Activated B cell treated with CpG ODN at 0.5 μM for 24 hours (primary cell): ENCODE results near the gene CEMIP. TPM values are rescaled to one million over a fixed set of nuclear protein-coding genes. Genes with fewer than 3 reads are reported as not detected.

ENCODE experiments used
- ATAC-seq: fragments of 200-7000 bp; cut with Tn5 transposase; one replicate; pipeline ENCODE4 v1.10.0; 2021; ENCODE audit warnings: low read depth, mild to moderate bottlenecking, moderate library complexity
- CTCF ChIA-PET: fragments of 350-600 bp; sonication (Branson Sonifier 250); formaldehyde crosslinking; loops from one replicate; lab custom pipeline; 2021; ENCODE audit warnings: antibody characterized with exemption; lab: Charles Lee
- POLR2A ChIA-PET: fragments of 350-600 bp; sonication (Branson Sonifier 250); formaldehyde crosslinking; loops from one replicate; lab custom pipeline; 2021; ENCODE audit warnings: antibody characterized with exemption; lab: Charles Lee
- DNase-seq: peaks from one replicate; pipeline ENCODE4 v3.0.0; 2022
- H3K27ac Mint-ChIP-seq: one replicate; pipeline ENCODE4 v1.8.0; 2020; ENCODE audit warnings: mixed read lengths
- H3K27me3 Mint-ChIP-seq: one replicate; pipeline ENCODE4 v1.8.0; 2021; ENCODE audit warnings: mixed read lengths
- H3K36me3 Mint-ChIP-seq: one replicate; pipeline ENCODE4 v1.8.0; 2021; ENCODE audit warnings: low read depth, mixed read lengths
- H3K4me1 Mint-ChIP-seq: one replicate; pipeline ENCODE4 v1.8.0; 2021; ENCODE audit warnings: mixed read lengths
- H3K4me3 Mint-ChIP-seq: one replicate; pipeline ENCODE4 v1.8.0; 2020; ENCODE audit warnings: mild to moderate bottlenecking, mixed read lengths
- H3K9me3 Mint-ChIP-seq: one replicate; pipeline ENCODE4 v1.8.0; 2020; ENCODE audit warnings: mixed read lengths
- intact Hi-C: fragments of 100-400 bp; cut with micrococcal nuclease; formaldehyde crosslinking; loops from one replicate; pipeline ENCODE4 v1.15.1; 2024
- total RNA-seq: library from RNA; stranded (reverse); gene quantifications from 2 replicates; pipeline ENCODE4 v1.2.3, GENCODE V29; 2022
- TF ChIP-seq, protein P1 (sequence below): fragments of 200-600 bp; IDR thresholded peaks from one replicate; pipeline ENCODE4 v1.8.0; 2022; ENCODE audit warnings: antibody characterized with exemption, mild to moderate bottlenecking

CEMIP gene
- total RNA-seq, 1 donor from 2014 or later: not detected

DNA sequence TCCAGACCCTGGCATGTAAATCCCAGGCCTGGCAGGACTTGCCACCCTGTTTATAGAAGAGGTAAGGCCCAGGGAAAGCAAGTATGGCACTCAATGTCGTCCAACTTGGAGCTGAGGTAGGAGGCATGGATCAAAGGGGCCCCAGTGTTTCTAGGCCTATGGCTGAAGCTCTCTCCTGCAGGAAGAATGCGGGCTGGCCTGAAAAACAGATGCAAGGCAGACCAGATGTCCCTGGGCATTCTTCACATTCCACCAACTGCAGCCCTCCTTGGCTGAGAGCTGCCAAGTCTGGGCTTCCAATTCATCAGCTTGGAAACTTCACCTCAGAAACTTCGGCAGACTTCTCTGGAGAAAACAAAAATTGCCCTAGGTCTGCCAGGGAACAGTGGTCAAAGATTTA, 188.3 kb downstream of the CEMIP start:
- no peaks in the 10 kb centered on the region for H3K27me3 Mint-ChIP-seq
- peaks cover 64% of the 10 kb centered on the region for H3K36me3 Mint-ChIP-seq
- H3K4me1 Mint-ChIP-seq: peaks cover 9% of the 10 kb centered on the region
- ChIA-PET POLR2A (no interaction called here), CTCF (interaction anchor here (0.6 to 3.7 kb wide), 4 partner anchors 9 to 299 kb away, joined by 3 to 13 read pairs (median 4); no protein-coding TSS in a partner anchor)
- DNase-seq (no peak), ATAC-seq (no peak)
- intact Hi-C loops: no loop called here
- TF ChIP-seq, protein P1, sequence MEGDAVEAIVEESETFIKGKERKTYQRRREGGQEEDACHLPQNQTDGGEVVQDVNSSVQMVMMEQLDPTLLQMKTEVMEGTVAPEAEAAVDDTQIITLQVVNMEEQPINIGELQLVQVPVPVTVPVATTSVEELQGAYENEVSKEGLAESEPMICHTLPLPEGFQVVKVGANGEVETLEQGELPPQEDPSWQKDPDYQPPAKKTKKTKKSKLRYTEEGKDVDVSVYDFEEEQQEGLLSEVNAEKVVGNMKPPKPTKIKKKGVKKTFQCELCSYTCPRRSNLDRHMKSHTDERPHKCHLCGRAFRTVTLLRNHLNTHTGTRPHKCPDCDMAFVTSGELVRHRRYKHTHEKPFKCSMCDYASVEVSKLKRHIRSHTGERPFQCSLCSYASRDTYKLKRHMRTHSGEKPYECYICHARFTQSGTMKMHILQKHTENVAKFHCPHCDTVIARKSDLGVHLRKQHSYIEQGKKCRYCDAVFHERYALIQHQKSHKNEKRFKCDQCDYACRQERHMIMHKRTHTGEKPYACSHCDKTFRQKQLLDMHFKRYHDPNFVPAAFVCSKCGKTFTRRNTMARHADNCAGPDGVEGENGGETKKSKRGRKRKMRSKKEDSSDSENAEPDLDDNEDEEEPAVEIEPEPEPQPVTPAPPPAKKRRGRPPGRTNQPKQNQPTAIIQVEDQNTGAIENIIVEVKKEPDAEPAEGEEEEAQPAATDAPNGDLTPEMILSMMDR: no peak
- no peak overlapping the region for H3K4me3 Mint-ChIP-seq
- no peaks in the 10 kb centered on the region for H3K9me3 Mint-ChIP-seq
- no peak overlapping the region for H3K27ac Mint-ChIP-seq

DNA sequence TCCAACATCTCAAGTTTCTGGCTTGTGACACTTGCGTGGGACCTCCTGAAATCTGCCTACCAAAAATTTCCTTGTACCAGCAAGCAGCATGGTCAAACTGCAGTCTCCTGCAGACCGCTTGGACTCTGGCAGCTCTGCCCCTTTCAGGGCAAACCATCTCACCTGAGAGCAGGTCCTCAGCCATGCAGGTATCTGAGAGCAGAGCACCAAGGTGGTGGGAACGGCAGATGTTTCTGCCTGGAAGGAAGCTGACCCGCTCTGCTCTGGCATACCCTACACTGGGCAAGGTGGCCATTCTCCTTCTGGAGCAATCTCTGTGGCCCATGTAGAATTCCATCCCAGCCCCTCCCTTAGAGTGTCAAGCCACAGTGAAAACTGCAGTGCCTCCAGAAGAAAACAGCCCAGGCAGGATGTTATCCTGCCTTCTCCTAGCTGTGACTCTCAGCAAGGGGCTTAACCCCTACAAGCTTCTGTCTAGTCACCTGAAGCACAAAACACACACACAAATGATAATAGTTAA, 188.9 kb downstream of the CEMIP start:
- H3K27me3 Mint-ChIP-seq: no peaks in the 10 kb centered on the region

DNA sequence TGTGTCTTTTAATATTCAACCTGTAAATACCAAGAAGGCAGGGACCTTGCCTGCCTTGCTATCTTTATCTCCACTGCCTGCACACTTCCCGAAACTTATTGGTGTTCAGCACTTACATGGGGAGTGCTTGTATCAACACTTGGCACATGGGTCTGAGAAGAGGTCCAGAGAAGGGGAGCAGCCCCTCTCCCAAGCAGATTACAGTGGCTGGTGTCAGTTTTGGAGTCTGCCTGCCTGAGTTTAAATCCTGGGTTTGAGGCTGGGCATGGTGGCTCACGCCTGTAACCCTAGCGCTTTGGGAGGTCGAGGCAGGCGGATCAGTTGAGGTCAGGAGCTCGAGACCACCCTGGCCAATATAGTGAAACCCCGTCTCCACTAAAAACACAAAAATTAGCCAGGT, 190.1 kb downstream of the CEMIP start:
- Mint-ChIP-seq H3K27me3 (no peaks in the 10 kb centered on the region), H3K36me3 (peaks cover 54% of the 10 kb centered on the region), H3K4me1 (peaks cover 9% of the 10 kb centered on the region), H3K4me3 (no peak overlapping the region), H3K9me3 (no peaks in the 10 kb centered on the region), H3K27ac (no peak overlapping the region)
- intact Hi-C loops: no loop called here
- DNase-seq: no peak
- ATAC-seq: no peak
- ChIA-PET POLR2A (no interaction called here), CTCF (interaction anchor here (0.8 to 3.7 kb wide), 15 partner anchors 10 to 520 kb away, joined by 3 to 54 read pairs (median 4); no protein-coding TSS in a partner anchor)
- TF ChIP-seq, protein P1: no peak

More for the DNA sequence above, 188.9 kb downstream of the CEMIP start:
- Mint-ChIP-seq H3K4me1 (peaks cover 9% of the 10 kb centered on the region), H3K4me3 (no peak overlapping the region), H3K36me3 (peaks cover 60% of the 10 kb centered on the region), H3K9me3 (no peaks in the 10 kb centered on the region), H3K27ac (no peak overlapping the region)
- intact Hi-C loops: no loop called here
- no peak for DNase-seq
- POLR2A ChIA-PET: no interaction called here
- no peak for ATAC-seq
- CTCF ChIA-PET: interaction anchor here (1.0 to 3.7 kb wide), 7 partner anchors 90 to 513 kb away, joined by 3 to 54 read pairs (median 4); partner anchors contain the start of gene CEMIP
- TF ChIP-seq, protein P1: no peak

DNA sequence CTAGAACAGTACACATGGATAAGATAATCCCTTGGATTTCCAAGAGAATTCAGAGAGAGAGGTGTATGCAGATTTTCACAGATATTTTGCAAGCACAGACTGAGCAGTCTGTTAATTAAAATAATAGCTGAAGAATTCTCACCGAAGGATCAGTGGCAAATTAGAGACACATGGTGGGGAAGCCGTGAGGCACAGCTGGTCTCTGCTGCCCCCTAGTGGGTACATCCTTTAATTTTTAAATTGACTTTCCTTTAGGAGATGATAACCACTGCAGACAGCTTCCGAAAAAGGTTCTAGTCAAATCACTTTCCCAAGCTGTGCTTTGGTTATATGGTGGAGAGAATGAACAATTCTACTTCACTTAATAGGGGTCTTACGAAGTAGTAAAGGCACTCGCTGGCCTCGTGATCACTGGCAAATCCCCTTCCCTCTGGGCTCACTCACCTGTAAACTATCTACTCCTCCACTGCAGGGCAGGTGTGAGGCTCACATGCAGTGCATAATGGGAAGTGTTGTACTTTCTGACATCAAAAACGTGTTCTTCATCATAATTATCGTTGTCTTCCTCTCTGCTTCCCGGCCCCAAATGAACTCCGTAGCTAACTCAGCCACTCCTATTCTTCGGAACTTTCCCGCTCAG, 191.0 kb downstream of the CEMIP start:
- Mint-ChIP-seq H3K36me3 (peaks cover 48% of the 10 kb centered on the region), H3K4me3 (no peak overlapping the region), H3K27me3 (no peaks in the 10 kb centered on the region), H3K9me3 (no peaks in the 10 kb centered on the region), H3K27ac (no peak overlapping the region), H3K4me1 (peaks cover 9% of the 10 kb centered on the region)
- CTCF ChIA-PET: interaction anchor here (0.8 to 3.7 kb wide), 17 partner anchors 10 to 520 kb away, joined by 3 to 54 read pairs (median 4); no protein-coding TSS in a partner anchor
- ATAC-seq (peak; percentile 56), DNase-seq (no peak)
- POLR2A ChIA-PET: no interaction called here
- intact Hi-C loops: loop anchor here (1.0 kb wide), 2 partner anchors 191 to 514 kb away; partner anchors contain the start of gene CEMIP
- TF ChIP-seq, protein P1: peak; percentile 91

DNA sequence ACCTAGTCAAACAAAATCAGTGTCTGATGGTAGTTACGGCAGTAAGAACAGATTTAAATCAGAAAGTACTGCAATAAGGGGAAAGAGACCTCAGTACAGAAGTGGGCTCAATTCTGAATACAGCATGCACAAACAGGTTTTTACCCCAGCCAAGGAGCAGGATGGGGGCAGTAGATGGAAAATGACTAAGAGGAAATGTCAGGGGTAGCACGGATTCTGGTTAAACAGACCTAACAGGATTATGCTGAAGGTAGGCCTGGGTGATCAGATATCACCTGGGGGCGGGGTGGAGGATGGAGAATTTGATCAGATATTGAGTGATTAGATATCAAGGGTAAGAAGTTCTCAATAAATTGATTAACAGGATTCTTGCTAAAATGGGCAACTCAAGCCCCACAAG, 191.5 kb downstream of the CEMIP start:
- Mint-ChIP-seq H3K27me3 (no peaks in the 10 kb centered on the region), H3K4me3 (no peak overlapping the region), H3K4me1 (peaks cover 9% of the 10 kb centered on the region), H3K9me3 (no peaks in the 10 kb centered on the region), H3K36me3 (peaks cover 45% of the 10 kb centered on the region), H3K27ac (no peak overlapping the region)
- ATAC-seq (no peak), DNase-seq (no peak)
- CTCF ChIA-PET: interaction anchor here (0.9 to 3.7 kb wide), 16 partner anchors 9 to 521 kb away, joined by 3 to 54 read pairs (median 4); no protein-coding TSS in a partner anchor
- intact Hi-C loops: loop anchor here (1.0 kb wide), 2 partner anchors 191 to 514 kb away; partner anchors contain the start of gene CEMIP
- POLR2A ChIA-PET: no interaction called here
- TF ChIP-seq, protein P1: no peak
